Progenitor cell of endocrine pancreas (in vitro differentiated cells): ENCODE data around the gene HIPK2. TPM values are rescaled to one million over a fixed set of nuclear protein-coding genes. Genes with fewer than 3 reads are reported as not detected.

Source experiments
- DNase-seq: peaks from one replicate; pipeline ENCODE4 v3.0.0; 2021; ENCODE audit warnings: low spot score; ENCODE audit not compliant: unreplicated experiment
- H3K27ac Mint-ChIP-seq: 2 replicates; pipeline ENCODE4 v1.8.0; 2021; ENCODE audit warnings: mild to moderate bottlenecking, moderate library complexity, mixed read lengths
- H3K27me3 Mint-ChIP-seq: 2 replicates; pipeline ENCODE4 v1.8.0; 2021; ENCODE audit warnings: mixed read lengths
- H3K36me3 Mint-ChIP-seq: 2 replicates; pipeline ENCODE4 v1.8.0; 2022; ENCODE audit warnings: mixed read lengths; ENCODE audit not compliant: insufficient read depth
- H3K4me1 Mint-ChIP-seq: 2 replicates; pipeline ENCODE4 v1.8.0; 2021; ENCODE audit warnings: low read depth, mixed read lengths
- H3K4me3 Mint-ChIP-seq: 2 replicates; pipeline ENCODE4 v1.8.0; 2021; ENCODE audit warnings: low read depth, mild to moderate bottlenecking, moderate library complexity, mixed read lengths
- H3K9me3 Mint-ChIP-seq: 2 replicates; pipeline ENCODE4 v1.8.0; 2021; ENCODE audit warnings: low read depth, mixed read lengths
- total RNA-seq: library from RNA; stranded (reverse); gene quantifications from 2 replicates; pipeline ENCODE4 v1.2.1, GENCODE V29; 2021
- TF ChIP-seq, protein P1 (sequence below): fragments of 200-600 bp; sonication (generic); IDR thresholded peaks from one replicate; pipeline ENCODE4 v1.5.0; 2021; ENCODE audit warnings: antibody characterized with exemption, mild to moderate bottlenecking; ENCODE audit not compliant: unreplicated experiment

HIPK2 gene
- total RNA-seq, 1 donor from 2014 or later = 146 TPM

DNA sequence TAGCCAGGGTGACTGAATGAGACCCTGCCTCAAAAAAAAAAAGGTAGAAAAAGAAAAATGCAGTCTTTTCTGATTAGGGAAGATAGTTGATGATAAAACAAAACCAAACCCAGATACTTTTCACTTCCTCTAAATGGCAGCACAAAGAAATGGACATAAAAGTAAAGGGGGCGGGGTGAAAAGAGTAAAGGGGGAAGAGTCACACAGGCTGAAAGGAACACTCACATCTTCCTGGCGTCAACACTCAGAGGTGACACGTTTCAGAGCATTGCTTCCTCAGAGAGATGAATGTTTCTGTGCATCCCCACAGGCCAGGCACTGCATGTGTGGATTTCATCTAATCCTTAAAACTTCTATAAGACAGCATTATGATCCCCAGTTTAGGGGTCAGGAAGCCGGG is 81.2 kb downstream of the HIPK2 start:
- no peaks in the 10 kb centered on the region for H3K27me3 Mint-ChIP-seq
- peaks cover 40% of the 10 kb centered on the region for H3K4me1 Mint-ChIP-seq
- peak overlapping the region; percentile 41 for H3K27ac Mint-ChIP-seq
- no peak overlapping the region for H3K4me3 Mint-ChIP-seq
- H3K36me3 Mint-ChIP-seq = peaks cover 6% of the 10 kb centered on the region
- DNase-seq = no peak
- no peaks in the 10 kb centered on the region for H3K9me3 Mint-ChIP-seq
- TF ChIP-seq, protein P1, sequence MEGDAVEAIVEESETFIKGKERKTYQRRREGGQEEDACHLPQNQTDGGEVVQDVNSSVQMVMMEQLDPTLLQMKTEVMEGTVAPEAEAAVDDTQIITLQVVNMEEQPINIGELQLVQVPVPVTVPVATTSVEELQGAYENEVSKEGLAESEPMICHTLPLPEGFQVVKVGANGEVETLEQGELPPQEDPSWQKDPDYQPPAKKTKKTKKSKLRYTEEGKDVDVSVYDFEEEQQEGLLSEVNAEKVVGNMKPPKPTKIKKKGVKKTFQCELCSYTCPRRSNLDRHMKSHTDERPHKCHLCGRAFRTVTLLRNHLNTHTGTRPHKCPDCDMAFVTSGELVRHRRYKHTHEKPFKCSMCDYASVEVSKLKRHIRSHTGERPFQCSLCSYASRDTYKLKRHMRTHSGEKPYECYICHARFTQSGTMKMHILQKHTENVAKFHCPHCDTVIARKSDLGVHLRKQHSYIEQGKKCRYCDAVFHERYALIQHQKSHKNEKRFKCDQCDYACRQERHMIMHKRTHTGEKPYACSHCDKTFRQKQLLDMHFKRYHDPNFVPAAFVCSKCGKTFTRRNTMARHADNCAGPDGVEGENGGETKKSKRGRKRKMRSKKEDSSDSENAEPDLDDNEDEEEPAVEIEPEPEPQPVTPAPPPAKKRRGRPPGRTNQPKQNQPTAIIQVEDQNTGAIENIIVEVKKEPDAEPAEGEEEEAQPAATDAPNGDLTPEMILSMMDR = no peak

DNA sequence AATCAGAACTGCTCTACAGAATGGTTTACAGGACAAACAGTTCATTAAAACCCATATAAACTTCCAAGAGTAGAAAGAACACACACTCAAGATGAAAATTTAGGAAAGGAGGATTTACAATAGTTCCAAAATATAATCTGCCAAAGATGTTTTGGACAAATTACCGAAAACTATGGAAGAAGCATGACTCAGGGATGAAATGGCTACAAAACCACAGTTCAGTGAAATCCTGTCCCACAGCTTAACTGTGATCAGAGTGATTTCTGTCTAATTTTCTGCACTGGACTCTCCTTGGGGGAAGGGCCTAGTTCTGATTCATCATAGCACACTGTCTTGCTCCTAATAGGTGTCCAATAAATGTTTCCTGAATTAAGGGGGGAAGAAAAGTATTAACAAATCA is 82.2 kb downstream of the HIPK2 start:
- TF ChIP-seq, protein P1 = no peak
- H3K27ac Mint-ChIP-seq = peak overlapping the region; percentile 11
- H3K9me3 Mint-ChIP-seq = no peaks in the 10 kb centered on the region
- H3K27me3 Mint-ChIP-seq = no peaks in the 10 kb centered on the region
- peaks cover 9% of the 10 kb centered on the region for H3K36me3 Mint-ChIP-seq
- no peak overlapping the region for H3K4me3 Mint-ChIP-seq
- no peak for DNase-seq
- H3K4me1 Mint-ChIP-seq = peaks cover 49% of the 10 kb centered on the region

DNA sequence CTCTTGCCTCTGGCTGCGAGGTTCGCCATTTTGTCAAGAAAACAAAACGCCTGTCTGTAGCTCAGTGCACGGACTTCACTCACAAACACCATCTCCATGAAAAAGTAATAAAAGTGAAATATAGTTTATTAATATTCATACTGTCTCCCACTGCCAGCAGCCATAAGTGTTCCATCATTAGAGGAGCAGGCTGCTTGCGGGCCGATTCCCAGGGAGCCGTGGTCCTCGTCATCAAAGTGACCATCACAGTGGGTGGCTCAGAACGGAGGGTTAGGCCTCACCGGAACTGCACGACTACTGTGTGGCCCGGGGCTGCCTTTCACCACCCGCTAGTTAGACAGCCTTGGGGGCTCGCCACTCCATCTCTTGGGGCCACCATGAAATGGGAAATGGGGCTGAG is 82.7 kb downstream of the HIPK2 start:
- H3K4me3 Mint-ChIP-seq = no peak overlapping the region
- H3K36me3 Mint-ChIP-seq = peaks cover 11% of the 10 kb centered on the region
- H3K27me3 Mint-ChIP-seq = no peaks in the 10 kb centered on the region
- peak overlapping the region; percentile 11 for H3K27ac Mint-ChIP-seq
- DNase-seq = no peak
- TF ChIP-seq, protein P1 = no peak
- H3K9me3 Mint-ChIP-seq = no peaks in the 10 kb centered on the region
- H3K4me1 Mint-ChIP-seq = peaks cover 53% of the 10 kb centered on the region

DNA sequence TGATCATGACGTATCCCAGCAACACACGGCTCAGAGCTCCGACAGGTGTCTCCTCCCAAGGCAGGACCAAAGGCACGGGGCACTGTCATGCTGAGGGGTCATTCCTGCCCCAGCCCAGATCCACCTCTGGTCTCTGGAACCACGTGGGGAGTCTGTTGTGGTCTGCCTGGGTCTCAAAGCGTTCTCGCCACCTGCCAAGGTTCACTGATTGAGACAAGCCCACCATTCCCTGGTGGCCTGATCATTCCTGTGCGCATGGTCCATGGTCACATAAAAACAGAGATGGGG is 83.5 kb downstream of the HIPK2 start:
- Mint-ChIP-seq H3K27me3 (no peaks in the 10 kb centered on the region), H3K4me1 (peaks cover 55% of the 10 kb centered on the region), H3K36me3 (peaks cover 14% of the 10 kb centered on the region), H3K4me3 (no peak overlapping the region), H3K9me3 (no peaks in the 10 kb centered on the region), H3K27ac (peak overlapping the region; percentile 8)
- no peak for DNase-seq
- TF ChIP-seq, protein P1 = no peak

DNA sequence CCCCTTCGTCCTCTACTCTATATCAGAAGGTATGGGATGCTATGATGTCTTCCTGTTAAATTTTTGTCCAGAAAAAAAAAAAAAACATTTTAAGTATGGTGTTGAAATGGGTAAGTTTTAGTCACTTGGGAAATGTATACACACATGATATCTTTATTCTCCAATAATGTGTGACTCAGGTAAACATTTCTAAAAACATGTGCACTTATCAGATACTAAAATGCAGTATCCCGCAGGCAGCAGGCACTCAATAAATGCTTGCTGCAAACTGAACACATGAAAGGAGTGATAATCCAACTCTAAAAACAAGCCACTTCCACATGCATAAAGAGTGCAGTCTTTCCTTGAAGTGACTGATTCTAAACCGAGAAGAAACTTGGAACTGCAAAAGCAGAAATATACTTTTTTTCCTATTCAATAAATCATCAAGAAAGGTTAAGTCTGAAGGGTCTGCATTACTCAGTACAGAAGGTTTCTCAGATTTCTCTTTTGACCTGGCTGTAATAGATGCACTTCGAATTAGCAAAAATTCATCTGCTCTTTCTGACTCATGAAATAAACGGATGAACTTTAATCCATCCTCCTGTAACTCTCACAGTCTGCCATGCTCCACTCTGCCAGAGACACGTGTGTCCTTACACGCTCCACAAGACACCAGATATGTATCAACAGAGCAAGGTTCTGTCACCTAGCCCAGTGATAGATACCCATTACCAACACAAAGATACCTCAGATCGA is 84.0 kb downstream of the HIPK2 start:
- Mint-ChIP-seq H3K27ac (peak overlapping the region; percentile 8), H3K4me3 (no peak overlapping the region), H3K4me1 (peaks cover 54% of the 10 kb centered on the region), H3K36me3 (peaks cover 14% of the 10 kb centered on the region), H3K27me3 (no peaks in the 10 kb centered on the region), H3K9me3 (no peaks in the 10 kb centered on the region)
- TF ChIP-seq, protein P1 = no peak
- no peak for DNase-seq
